ENCODE measurements around the gene NPIPA2.
"Not testable (repeated sequence)": the region's sequence is repeated elsewhere in the genome, so short reads cannot be mapped to it uniquely, and the experiment has no call there.

NPIPA2 gene

DNA sequence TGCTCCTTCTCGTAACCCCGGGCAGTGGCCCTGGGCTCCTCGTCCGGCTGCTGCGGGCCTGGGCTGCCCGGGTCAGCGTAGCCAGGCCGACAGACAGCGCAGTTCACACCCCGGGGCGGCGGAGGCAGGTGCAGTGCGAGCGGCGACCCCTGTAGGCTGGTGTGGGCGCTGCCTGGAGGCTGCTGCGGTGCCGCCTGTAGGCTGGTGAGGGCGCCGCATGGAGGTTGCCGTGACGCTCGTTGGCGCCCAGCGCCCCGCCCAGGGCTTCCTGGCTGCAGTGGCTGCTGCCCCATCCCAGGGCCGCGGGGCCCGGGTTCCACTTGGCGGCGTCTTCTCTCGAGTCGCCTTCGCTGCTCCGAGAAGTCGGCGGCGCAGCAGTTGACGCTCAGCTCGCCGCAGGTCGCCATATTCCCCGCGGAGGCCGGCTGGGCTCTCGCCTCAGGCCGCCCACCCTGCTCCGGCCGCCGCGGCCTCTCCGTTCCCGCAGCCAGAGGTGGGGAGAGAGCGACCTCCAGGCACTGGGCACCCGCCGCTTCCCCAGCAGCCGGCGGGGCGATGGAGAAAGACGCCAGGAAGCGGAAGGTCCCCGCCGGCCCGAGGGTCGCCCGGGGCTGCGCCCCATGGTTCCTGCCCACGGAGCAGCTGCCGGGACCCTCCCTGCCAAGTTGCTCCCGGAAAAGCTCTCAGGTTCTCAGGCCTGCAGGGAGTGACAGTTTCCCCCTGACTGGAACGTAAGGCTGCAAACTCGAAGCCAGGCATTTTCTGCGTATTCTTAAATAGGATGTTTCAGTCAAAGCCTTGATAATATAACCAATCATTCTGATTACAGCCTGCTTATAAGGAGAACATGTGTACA, at the start of gene NPIPA2:
Gene NPIPA2, plus strand, starts transcription at position 261 of the 856 bp plus-strand sequence. CDS start 5,533 bp downstream, outside the sequence.
- not testable (repeated sequence) for DNase-seq (ENCODE audit: low spot score)

DNA sequence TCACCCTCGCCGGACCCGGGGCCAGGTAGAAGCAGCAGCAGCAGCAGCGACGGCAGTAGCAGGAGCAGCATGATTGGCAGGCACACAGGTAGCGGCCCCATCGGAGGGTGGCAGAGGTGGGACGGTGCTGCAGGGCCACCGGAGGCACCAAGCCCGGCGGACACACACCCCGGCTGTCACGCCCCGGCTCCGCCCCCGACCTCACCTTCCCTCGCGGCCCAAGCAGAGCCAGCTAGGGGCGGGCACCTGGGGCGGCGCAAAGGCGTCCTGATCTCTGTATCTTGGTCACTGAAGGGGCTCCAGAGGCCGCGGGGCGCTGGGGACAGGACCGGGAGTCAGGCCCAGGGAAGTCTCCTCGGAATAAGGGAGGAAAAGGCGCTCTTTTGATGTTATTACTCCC, 48.2 kb upstream of the NPIPA2 start, which contains the start of gene PLA2G10:
Gene PLA2G10, minus strand, starts transcription at position 180 of the 400 bp plus-strand sequence. Its CDS starts 79 bp downstream, at position 101.
- not testable (repeated sequence) for DNase-seq (ENCODE audit: low spot score)

DNA sequence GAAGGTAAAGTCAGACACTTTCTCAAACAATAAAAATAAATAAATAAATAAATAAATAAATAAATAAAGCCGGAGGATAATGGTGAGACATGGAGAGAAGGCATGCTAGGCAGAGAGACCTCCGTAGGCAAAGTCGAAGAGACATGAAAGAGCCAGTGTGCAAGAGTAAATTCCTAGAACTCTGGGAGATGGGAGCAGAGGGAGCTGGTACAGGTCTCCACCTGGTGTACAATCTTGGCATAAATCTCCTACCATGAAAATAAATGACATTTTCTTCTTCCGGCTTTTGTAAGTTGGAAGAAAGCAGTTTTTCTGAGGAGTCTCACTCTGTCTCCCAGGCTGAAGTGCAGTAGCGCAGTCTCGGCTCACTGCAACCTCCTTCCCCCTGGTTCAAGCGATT, 40.5 kb upstream of the NPIPA2 start:
- DNase-seq (ENCODE audit: low spot score), result not testable (repeated sequence)

DNA sequence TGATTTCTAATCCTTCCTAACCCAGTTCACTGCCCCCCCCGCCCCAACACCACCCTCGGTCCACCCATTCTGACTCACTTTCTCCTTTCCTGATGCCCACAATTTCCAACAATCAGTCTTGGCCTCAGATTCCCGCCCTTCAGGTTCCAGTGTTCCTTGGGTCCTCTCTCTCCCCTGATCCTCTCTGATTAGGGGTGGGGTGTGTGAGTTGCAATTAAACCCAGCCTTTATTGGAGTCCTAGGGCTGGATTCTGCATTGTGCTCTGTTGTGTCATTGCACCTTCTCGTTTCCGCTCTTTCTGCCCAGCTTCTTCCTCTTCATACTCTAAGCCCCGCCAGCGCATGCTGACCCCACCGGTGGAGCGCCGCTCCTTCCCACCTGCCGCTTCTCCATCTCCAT, 39.7 kb upstream of the NPIPA2 start:
- DNase-seq (ENCODE audit: low spot score), result not testable (repeated sequence)

DNA sequence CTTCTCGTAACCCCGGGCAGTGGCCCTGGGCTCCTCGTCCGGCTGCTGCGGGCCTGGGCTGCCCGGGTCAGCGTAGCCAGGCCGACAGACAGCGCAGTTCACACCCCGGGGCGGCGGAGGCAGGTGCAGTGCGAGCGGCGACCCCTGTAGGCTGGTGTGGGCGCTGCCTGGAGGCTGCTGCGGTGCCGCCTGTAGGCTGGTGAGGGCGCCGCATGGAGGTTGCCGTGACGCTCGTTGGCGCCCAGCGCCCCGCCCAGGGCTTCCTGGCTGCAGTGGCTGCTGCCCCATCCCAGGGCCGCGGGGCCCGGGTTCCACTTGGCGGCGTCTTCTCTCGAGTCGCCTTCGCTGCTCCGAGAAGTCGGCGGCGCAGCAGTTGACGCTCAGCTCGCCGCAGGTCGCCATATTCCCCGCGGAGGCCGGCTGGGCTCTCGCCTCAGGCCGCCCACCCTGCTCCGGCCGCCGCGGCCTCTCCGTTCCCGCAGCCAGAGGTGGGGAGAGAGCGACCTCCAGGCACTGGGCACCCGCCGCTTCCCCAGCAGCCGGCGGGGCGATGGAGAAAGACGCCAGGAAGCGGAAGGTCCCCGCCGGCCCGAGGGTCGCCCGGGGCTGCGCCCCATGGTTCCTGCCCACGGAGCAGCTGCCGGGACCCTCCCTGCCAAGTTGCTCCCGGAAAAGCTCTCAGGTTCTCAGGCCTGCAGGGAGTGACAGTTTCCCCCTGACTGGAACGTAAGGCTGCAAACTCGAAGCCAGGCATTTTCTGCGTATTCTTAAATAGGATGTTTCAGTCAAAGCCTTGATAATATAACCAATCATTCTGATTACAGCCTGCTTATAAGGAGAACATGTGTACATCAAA, 38.9 kb upstream of the NPIPA2 start, which contains the start of gene NPIPA3:
Gene NPIPA3, plus strand, starts transcription at position 256 of the 856 bp plus-strand sequence. CDS start 5,533 bp downstream, outside the sequence.
- DNase-seq (ENCODE audit: low spot score), result not testable (repeated sequence)

DNA sequence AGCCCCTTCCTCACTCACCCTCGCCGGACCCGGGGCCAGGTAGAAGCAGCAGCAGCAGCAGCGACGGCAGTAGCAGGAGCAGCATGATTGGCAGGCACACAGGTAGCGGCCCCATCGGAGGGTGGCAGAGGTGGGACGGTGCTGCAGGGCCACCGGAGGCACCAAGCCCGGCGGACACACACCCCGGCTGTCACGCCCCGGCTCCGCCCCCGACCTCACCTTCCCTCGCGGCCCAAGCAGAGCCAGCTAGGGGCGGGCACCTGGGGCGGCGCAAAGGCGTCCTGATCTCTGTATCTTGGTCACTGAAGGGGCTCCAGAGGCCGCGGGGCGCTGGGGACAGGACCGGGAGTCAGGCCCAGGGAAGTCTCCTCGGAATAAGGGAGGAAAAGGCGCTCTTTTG, 9.1 kb upstream of the NPIPA2 start:
- not testable (repeated sequence) for DNase-seq (ENCODE audit: low spot score)

DNA sequence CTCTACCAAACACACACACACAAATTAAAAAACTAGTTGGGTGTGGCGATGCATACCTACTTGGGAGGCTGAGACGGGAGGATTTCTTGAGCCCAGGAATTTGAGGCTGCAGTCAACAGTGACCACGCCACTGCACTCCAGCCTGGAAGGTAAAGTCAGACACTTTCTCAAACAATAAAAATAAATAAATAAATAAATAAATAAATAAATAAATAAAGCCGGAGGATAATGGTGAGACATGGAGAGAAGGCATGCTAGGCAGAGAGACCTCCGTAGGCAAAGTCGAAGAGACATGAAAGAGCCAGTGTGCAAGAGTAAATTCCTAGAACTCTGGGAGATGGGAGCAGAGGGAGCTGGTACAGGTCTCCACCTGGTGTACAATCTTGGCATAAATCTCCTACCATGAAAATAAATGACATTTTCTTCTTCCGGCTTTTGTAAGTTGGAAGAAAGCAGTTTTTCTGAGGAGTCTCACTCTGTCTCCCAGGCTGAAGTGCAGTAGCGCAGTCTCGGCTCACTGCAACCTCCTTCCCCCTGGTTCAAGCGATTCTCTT, 1.4 kb upstream of the NPIPA2 start:
- DNase-seq (ENCODE audit: low spot score), result not testable (repeated sequence)

DNA sequence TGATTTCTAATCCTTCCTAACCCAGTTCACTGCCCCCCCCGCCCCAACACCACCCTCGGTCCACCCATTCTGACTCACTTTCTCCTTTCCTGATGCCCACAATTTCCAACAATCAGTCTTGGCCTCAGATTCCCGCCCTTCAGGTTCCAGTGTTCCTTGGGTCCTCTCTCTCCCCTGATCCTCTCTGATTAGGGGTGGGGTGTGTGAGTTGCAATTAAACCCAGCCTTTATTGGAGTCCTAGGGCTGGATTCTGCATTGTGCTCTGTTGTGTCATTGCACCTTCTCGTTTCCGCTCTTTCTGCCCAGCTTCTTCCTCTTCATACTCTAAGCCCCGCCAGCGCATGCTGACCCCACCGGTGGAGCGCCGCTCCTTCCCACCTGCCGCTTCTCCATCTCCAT, 539 bp upstream of the NPIPA2 start:
- not testable (repeated sequence) for DNase-seq (ENCODE audit: low spot score)

DNA sequence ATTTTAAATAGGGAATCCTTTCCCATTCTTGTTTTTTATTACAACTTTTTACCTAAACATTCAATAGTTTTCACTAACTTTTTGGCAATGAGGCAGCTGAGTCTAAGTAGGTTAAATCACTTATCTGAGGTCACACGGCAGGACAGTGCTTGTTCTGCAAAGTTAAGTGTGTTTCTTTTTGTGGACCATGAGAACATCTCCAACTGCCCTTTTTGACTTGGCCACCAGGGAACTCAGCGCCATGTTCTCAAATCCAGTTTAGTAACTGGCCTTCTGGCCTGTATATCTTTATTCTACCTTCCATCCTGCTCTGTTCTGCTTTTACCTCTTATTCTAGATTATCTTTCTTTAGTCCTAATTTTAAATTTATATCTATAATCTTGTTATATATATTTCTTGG, 31.3 kb downstream of the NPIPA2 start:
- DNase-seq (ENCODE audit: low spot score), result not testable (repeated sequence)

DNA sequence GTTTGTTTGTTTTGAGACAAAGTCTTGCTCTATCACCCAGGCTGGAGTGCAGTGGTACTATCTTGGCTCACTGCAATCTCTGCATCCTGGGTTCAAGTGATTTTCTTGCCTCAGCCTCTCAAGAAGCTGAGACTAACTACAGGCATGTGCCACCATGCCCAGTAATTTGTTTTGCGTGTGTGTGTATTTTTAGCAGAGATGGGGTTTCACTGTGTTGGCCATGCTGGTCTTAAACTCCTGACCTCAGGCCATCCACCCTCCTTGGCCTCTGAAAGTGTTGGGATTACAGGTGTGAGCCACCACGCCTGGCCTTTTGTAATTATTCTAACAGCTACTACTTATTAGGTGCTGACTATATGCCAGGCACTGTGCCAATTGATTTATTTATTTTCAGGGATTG, 33.3 kb downstream of the NPIPA2 start:
- DNase-seq (ENCODE audit: low spot score), result not testable (repeated sequence)

DNA sequence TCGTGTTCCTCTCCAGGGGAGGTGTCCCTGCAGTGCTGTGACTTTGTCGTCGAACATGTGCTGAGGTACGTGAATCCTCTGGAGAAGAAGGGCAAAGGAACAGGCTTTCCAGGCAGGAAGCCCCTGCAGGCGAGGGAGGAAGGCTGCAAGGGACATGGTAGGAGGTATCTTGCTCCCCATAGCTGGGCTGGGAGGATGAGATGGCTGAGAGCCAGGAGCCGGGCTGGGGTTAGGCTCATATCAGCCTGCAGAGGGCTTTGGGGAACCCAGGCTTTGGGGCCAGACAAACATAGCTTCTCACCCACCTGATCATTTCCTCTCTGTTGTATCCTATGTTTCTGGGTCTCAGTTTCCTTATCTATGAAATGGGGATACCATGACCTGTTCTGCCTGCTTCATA, 34.4 kb downstream of the NPIPA2 start:
- DNase-seq (ENCODE audit: low spot score), result not testable (repeated sequence)

DNA sequence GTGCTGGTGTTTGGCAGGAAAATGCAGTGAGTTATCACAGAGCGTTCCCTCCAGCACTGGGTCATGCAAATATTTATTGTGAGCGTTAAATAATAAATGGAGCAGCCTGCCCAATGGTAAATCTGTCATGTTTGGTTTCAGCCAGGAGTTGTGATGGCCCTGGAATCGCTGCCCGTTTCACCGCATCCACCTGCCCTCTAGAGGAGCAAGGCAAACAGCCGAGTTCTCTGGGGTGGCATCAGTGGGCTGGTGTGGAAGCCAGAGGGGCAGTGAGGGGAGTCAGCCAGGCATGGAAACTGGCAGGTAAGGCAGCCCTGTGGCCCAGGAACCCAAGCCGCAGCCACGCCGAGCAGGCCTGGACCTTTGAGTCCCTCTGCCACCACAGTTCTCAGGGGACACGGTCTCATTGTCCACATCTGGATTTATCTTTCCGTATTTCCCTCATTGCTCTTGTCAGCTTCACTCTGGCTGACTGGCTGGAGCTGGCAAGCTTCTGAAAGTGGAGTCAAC, 37.1 kb downstream of the NPIPA2 start:
- not testable (repeated sequence) for DNase-seq (ENCODE audit: low spot score)

DNA sequence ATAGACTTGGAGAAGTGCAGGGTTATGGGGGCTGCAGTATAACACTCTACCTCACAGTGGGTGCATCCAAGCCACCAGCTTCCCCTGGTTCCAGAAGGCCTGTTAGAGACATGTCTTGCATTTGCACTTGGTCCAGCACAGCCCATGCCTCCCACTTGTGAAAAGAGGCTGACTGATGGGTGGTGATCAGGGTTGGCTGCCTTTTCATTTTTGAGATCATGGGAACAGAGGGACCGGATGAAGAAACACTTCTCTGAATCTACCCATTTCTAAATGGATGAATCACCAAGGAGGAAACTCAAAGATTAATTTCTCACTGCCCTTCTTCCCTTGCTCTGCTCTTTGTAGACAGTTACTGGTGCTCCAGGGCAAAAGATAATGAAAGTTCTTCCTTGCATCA, 43.8 kb downstream of the NPIPA2 start:
- DNase-seq (ENCODE audit: low spot score), result not testable (repeated sequence)

DNA sequence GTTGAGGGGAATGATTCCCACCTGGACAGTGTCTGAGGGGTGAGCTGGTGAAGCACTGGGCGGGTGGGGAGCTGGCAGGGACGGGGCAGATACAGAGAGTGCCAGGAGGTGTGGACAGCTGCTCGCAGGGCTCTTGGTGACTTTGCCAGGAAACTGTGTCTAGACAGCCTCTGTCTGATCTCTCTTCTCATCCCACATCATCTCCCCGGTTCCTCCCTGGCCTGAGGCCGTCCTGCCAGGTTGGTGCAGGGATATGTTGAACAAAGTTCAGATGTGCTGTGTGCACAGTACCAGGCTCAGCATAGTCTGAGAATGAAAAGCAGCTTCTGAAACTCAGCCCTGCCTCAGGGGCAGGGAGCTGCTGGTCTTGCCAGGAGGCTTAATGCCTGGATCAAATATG, 47.2 kb downstream of the NPIPA2 start:
- DNase-seq (ENCODE audit: low spot score), result not testable (repeated sequence)

DNA sequence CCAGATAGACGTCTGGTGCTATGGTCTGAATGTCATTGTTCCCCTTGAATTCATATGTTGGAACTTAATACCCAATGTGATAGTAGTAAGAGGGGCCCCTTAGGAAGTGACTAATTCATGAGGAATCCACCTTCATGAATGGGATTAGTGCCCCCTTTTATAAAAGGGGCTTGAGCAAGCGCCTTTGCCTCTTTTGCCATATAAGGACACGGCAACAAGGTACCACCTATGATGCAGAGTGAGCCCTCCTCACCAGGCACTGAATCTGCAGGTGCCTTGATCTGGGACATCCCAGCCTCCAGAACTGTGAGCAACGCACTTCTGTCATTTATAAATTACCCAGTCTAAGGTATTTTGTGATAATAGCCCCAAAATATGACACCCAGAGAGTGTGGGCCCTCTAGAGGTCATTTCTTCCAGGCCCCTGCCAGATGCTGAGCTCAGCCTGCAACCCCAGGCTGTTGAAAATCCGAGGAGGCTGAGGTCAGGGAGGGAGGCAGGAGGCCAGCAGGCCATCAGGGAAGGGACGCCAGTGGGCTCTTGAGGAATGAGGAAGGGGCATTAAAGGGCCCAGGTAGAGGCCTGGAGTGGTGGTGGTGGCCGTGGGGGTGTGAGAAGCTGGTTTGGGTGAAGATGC, 48.1 kb downstream of the NPIPA2 start:
- DNase-seq (ENCODE audit: low spot score), result not testable (repeated sequence)

DNA sequence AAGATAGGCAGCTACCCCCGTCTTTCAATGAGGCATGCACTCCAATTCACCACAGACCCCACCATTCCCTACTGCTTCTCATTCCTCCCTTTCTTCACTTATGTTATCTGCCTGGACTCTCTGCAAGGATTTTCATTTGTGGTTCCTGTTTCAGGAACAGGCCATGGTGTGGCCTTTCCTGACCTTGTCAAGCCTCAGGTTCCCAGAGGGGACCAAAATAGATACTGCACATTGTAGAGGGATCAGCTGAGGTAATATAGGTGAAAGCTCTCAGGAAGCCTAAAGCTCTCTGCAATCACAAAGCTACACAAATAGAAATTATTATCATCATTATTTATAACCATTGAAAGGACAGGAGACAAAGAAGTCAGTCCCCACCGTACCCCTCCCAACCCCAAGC, 50.6 kb downstream of the NPIPA2 start:
- not testable (repeated sequence) for DNase-seq (ENCODE audit: low spot score)

DNA sequence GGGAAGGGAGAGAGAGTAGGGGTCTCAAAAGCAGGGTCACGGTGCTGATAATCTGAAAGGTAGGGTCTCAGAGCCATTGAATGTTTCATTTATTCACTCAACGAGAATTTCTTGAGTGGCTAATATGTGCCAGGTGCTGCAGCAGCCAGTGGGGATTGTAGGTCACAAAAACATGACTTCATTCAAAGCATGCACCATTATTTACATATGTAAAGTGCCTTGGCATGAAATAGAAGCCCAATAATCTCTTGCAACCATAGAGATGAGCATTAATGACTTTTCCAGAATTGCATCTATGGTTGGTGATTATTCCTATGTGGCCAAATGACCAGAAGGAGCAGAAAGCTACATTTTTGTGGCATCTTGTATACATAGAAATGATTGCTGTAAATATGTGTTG, 55.2 kb downstream of the NPIPA2 start:
- DNase-seq (ENCODE audit: low spot score), result not testable (repeated sequence)

DNA sequence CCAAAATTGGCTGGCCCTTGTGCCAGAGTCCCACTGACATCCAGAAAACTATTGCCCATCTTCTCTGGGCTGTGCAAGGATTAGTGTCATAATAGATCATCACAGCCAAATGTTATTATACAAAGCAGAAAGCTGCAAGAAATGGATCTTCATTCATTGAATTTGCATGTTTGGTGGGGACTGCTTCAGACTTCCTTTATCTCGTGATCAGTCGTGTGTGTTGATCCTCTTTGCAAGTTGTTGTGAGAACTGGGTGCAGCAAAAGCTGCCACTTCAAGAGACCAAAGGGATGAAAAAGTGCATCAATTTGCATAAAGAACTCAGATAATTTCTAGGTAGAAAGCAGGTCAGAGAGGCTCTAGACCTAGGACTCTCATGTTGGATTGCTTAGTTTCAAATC, 61.2 kb downstream of the NPIPA2 start:
- not testable (repeated sequence) for DNase-seq (ENCODE audit: low spot score)

DNA sequence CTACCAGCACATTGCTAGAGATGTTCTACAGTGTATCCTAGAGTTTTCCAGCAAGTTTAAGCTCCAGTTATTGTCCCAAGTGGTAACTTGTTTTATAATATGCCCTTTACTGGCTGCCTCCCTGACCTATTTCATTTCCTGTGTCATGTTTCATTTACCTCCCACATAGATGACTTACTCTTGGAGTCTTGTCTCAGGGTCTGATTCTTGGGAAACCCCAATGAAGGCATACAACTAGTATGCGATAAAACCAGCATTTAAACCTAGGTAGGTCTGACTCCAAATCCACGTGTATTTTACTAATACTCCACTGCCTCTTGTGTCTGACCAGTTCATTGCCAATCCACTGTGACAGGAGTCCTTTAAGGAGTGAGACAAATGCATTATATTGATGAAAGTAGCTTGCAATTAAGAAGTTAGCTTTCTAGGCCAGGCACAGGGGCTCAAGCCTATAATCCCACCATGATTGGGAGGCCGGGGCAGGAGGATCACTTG, 64.9 kb downstream of the NPIPA2 start:
- DNase-seq (ENCODE audit: low spot score), result not testable (repeated sequence)

DNA sequence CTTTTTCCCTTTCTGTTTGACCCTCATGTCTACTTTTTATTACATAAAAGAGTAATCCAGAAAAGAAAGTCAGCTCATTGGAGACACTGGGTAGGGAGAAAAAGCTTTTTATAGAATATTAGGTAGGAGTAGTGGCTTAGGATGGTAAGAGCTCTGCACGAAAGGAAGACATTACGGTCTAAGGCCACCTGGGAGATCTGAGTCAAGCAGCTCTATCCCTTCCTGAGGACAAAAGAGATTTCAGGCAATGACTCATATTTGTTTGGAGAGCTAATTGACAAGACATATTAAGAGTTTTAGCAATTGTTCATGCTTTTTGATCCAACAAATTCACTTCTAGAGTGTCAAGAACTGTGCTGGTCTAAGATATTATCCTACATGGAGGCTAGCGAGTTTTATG, 71.6 kb downstream of the NPIPA2 start:
- not testable (repeated sequence) for DNase-seq (ENCODE audit: low spot score)

All from LoVo (cell line).